Hematopoietic multipotent progenitor cell (in vitro differentiated cells): ENCODE results near the gene PRELP. TPM values are rescaled to one million over a fixed set of nuclear protein-coding genes. Genes with fewer than 3 reads are reported as not detected.
"Not testable (repeated sequence)": the region's sequence is repeated elsewhere in the genome, so short reads cannot be mapped to it uniquely, and the experiment has no call there.

Experiments used
- DNase-seq, 3 donors: peaks; one replicate each; pipeline ENCODE4 v3.0.0-alpha.2; 2011 to 2015; ENCODE audit warnings: low read depth in 2 of 3, low spot score in 2 of 3
- total RNA-seq: library from RNA; depleted of rRNA; stranded (reverse); fragments of >200 nt; gene quantifications from one replicate; pipeline ENCODE4 v1.2.3, GENCODE V29; 2012

Gene PRELP
- total RNA-seq, 1 donor = under 0.01 TPM

- DNase-seq = no peak
Measured at GRCh38 chr1:203453016-203453415, 22.6 kb upstream of the PRELP start.

- no peak for DNase-seq
Measured at GRCh38 chr1:203453616-203454015, 22.0 kb upstream of the PRELP start.

DNA sequence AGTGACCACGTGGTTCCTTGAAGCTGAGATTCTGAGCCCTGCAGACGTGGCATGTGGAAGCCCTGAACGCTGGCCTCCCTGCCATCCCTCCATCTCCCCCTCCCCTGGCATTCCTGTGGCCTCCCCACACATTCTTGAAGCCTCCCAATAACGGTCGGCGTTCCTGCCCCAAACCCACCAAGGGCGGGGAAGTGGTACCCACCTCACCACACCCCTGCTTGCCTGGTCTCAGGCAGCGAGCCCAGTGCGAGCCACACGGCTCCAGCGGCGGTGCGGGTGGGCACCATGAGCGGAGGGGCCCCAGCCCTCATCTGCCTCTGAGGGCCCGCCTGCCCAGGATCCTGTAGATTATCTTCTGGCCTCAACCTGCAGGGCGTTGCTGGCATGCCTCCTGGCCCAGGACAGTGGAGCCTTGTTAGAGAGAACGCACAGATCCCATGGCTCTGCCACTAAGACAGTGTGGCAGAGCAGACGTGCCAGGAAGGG lies 20.6 kb upstream of the PRELP start:
- DNase-seq = no peak

DNA sequence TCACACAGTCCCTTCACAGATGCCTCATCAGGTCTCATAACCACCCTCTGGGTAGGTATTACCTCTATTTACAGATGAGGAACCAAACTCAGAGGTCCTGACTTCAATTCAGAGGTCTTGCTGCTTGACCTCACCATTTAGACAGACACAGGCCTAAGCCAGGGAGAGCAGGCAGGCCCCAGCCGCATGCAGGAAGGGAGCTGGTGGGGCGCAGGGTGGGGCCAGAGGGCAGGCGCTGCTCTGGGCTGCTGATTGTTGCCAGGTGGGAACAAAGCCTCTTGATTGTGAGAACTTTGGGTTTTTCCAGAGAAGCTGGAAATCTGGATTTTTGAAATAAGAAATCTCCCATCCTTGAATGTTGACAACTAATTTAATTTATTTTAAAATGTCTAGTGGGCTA lies 19.9 kb upstream of the PRELP start:
- no peak for DNase-seq

DNA sequence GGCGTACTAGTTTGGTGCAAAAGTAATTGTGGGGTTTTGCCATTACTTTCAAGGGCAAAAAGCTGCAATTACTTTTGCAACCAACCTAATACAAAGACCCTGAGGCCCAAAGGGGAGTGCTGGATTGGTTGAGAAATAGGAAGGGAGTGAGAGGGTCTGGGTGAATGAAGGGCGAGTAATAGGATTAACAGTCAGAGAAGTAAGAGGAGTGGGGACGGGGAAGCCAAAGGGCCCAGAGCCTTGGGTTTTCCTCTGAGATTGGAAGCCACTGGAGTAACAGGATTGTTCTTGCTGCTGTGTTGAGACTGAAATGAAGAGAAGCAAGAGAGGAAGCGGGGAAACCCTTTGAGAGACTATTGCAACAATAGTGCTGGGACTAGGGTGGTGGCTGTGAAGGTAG lies 19.0 kb upstream of the PRELP start:
- no peak for DNase-seq

DNA sequence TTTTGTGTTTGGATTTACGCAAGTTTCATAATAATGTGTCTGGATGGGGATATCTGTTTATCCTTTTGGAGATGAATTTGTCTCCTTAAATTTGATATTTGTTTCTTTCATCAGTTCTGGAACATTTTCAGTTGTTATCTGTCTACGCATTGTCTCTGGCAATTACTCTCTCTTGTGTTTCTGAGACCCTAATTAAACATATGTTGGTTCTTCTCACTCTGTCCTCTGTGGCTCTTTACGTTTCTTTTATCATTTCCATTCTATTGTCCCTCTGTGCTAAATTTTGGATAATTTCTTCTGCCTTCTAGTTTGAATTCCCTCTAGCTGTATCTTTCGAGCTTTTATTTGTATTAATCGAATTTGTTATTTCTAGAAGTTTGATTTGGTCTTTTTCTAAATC lies 17.5 kb upstream of the PRELP start:
- DNase-seq = no peak

DNA sequence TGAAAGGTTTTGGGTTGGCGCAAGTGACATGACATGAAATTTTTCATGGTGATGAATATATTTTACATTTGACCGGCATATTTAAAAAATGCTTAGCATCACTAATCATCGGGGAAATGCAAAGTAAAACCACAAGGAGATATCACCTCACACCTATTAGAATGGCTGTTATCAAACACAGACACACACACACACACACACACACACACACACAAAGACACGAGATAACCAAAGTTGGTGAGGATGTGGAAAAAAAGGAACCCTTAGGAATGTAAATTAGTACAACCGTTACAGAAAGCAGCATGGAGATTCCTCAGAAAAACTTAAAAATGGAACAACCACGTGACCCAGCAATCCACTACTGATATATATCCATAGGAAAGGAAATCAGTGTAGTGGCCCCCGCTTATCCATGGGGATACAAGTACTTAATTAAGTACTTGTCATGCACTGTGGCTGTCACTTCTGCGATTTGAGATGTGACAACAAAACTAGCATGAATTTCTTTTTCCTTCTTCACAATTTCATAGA lies 15.9 kb upstream of the PRELP start:
- DNase-seq = no peak

DNA sequence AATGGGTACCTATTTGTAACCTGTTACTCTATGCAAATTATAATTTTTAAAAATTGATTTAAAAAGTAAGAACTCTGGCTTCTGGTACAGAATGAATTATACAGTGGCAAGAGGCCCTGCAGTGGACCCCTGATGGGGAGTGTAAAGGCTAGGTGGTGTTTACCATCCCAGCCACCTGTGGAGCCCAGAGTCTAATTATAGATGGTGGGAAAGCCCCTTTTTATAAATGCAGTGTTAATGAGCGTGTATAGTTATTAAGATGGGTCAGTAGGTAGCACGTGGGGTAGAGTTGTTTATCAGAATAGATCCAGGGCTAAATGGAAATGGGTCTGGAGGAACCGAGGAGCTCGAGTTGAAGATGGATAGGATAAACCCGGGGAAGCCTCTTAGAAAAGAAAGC lies 13.9 kb upstream of the PRELP start:
- DNase-seq = no peak

- DNase-seq = no peak
Measured at GRCh38 chr1:203462143-203462542, 13.5 kb upstream of the PRELP start.

DNA sequence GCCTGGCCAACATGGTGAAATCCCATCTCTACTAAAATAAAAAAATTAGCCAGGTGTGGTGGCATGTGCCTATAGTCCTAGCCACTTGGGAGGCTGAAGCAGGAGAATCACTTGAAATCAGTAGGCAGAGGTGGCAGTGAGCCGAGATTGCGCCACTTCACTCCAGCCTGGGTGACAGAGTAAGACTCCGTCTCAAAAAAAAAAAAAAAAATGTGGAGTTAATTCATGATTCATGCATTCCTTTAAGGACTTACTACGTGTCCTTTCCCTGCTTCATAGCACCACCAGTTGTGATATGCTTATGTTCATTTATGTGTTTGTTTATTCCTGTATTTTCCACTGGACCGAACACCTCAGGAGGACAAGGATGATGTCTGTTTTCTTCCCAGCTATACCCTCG lies 12.7 kb upstream of the PRELP start:
- no peak for DNase-seq

DNA sequence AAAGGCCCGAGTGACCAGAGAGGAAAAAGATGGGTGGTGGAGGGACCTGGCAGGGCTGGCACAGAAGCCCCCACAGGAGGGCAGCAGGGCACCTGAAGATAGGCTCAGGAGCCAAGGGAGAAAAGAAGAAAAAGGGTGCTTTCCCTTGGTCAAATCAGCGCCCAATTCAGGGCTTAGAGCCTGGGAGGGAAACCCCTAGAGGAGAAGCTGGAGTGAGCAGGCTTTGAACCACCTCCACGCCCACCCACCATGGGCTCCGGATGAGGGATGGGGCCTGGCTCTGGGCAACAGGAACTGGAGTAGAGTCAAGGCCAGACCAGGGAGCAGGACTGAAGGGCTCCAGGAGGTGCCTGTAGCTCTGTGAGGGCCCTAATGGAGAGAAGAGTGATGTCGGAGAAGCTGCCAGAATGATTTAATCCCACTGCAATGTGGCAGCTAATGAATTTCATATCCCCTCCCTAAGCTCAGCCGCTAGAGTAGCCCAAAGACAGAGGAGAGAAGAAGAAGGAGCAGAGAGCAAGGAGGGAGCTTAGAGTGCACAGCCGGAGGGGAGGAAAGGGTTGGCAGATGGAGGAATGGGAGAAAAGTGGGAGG lies 12.0 kb upstream of the PRELP start:
- DNase-seq = no peak

- no peak for DNase-seq
Measured at GRCh38 chr1:203464226-203464625, 11.4 kb upstream of the PRELP start.

DNA sequence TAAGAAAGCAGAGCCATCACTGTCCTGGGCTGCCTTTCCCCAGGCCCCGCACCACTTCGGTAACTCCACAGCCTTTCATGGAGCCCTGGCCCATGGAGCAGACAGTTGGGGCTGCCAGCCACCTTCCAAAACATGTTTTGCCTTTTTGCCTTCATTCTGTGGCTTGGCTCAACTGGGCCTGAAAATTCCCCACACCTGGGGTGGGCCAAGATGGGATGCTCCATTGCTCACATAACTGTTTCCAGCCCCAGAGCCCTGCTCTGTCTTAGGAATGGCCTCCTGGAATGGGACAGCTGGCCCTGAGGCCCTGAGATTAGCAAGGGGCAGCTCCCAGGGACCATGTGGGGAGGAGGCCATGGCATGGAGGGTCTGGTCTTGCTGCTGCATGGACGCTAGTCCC lies 10.9 kb upstream of the PRELP start:
- no peak for DNase-seq

- no peak for DNase-seq
Measured at GRCh38 chr1:203465146-203465798, 10.3 kb upstream of the PRELP start.

GRCh38 chr1:203465948-203466347 lies 9.7 kb upstream of the PRELP start:
- DNase-seq = no peak

GRCh38 chr1:203466906-203467549 lies 8.6 kb upstream of the PRELP start:
- not testable (repeated sequence) for DNase-seq

DNA sequence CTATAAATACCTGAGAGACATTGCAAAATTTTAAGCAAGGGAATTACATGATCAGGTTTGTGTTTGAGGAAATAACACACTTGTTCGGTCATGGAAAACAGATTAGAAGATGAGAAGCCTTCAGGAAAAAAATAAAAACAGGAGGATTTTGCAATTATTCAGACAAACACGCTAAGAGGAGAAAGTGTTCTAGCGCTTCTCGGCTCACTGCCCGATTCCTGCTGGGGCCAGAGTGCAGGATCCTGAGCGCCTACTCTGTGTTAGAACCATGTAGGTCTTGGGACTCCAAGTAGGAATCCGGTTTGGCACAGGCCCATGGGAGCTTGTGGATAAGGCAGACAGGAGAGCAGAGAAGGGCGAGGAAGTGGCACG lies 8.1 kb upstream of the PRELP start:
- no peak for DNase-seq

- no peak for DNase-seq
Measured at GRCh38 chr1:203468326-203468725, 7.3 kb upstream of the PRELP start.

DNA sequence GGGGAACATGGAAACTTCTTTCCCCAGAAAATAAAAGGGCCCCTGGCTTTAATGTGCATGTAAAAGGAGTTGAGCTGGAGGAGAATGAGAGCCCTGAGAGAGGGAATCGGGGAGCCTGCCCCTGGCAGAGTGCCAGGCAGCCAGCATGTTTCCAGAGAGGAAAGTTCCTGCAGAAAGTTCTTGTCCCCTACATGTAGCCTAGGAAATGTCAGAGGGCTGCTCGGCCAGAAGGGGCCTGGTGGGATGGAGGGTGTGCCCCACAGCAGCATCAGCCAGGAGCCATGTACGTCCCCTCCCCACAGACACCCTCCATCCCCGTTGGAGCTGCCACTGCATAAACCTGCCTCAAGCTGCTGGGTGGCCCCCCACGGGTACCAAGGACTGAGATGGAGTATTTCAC lies 5.4 kb upstream of the PRELP start:
- no peak for DNase-seq

DNA sequence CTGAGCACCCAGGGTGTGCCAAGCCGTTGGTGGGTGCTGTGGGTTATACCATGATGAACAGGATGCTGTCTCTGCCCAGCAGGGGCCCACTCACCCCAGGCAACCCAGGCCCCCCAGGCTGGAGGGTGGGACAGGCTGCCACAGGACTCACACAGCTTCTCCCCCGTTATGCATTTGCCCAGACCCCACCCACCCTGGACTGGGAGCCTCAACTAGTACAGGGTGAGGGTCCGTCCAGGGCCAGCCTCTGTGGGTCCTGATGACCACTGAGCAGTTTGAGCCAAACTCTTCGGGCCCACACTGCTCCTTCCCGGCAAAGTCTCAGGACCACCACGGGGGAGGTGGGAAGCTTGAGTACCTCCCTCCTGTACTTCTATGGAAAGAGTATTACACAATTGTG lies 3.8 kb upstream of the PRELP start:
- DNase-seq = no peak

DNA sequence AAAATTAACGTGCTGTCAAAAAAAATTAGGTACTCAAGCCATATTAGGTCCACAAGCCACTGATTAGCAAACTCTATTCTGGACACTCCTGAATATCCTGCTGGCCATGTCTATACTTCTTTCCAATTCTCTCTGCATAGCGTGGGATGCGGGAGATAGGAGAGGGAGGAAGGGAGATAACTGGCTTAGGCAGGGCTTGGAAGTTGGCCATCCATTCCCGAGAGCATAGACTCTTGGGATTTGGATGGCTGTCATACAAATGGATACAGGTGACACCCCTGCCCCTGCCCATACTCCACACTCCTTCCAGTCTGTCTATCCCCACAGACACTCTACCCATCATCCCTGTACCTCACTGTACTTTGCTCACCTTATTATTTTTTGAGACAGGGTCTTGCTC lies 2.3 kb upstream of the PRELP start:
- no peak for DNase-seq

- DNase-seq = no peak
Measured at GRCh38 chr1:203473781-203474305, 1.8 kb upstream of the PRELP start.
